ENCODE results near the gene DLG2.

DNA sequence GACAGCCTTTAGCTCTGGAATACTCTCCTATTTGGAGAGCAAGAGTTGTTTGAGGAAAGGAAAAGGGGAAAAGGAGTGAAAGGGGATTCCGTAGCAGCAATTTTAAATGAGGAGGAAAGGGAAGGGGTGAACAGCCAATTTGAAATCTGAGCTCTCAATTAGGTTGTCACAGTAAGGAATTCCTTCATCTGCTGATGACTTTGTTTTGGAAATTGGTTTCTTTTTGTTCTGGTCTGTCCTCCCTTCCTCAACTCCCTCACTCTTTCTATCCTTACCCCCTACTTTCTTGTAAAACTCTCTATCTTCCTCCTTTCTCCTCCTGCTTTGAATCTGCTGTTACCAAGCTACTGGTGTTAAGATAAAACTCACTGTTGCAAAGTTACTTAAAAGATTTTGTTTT, 1155.6 kb downstream of the DLG2 start:
- TF ChIP-seq, protein P1, sequence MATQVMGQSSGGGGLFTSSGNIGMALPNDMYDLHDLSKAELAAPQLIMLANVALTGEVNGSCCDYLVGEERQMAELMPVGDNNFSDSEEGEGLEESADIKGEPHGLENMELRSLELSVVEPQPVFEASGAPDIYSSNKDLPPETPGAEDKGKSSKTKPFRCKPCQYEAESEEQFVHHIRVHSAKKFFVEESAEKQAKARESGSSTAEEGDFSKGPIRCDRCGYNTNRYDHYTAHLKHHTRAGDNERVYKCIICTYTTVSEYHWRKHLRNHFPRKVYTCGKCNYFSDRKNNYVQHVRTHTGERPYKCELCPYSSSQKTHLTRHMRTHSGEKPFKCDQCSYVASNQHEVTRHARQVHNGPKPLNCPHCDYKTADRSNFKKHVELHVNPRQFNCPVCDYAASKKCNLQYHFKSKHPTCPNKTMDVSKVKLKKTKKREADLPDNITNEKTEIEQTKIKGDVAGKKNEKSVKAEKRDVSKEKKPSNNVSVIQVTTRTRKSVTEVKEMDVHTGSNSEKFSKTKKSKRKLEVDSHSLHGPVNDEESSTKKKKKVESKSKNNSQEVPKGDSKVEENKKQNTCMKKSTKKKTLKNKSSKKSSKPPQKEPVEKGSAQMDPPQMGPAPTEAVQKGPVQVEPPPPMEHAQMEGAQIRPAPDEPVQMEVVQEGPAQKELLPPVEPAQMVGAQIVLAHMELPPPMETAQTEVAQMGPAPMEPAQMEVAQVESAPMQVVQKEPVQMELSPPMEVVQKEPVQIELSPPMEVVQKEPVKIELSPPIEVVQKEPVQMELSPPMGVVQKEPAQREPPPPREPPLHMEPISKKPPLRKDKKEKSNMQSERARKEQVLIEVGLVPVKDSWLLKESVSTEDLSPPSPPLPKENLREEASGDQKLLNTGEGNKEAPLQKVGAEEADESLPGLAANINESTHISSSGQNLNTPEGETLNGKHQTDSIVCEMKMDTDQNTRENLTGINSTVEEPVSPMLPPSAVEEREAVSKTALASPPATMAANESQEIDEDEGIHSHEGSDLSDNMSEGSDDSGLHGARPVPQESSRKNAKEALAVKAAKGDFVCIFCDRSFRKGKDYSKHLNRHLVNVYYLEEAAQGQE (IDR thresholded peaks at IDR 0.05; ENCODE audit: insufficient replicate concordance, low read depth), result no peak
- no peak for TF ChIP-seq GABPA (IDR thresholded peaks at IDR 0.05; ENCODE audit: low read depth)
- TF ChIP-seq, protein P2, sequence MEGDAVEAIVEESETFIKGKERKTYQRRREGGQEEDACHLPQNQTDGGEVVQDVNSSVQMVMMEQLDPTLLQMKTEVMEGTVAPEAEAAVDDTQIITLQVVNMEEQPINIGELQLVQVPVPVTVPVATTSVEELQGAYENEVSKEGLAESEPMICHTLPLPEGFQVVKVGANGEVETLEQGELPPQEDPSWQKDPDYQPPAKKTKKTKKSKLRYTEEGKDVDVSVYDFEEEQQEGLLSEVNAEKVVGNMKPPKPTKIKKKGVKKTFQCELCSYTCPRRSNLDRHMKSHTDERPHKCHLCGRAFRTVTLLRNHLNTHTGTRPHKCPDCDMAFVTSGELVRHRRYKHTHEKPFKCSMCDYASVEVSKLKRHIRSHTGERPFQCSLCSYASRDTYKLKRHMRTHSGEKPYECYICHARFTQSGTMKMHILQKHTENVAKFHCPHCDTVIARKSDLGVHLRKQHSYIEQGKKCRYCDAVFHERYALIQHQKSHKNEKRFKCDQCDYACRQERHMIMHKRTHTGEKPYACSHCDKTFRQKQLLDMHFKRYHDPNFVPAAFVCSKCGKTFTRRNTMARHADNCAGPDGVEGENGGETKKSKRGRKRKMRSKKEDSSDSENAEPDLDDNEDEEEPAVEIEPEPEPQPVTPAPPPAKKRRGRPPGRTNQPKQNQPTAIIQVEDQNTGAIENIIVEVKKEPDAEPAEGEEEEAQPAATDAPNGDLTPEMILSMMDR (IDR thresholded peaks at IDR 0.05; ENCODE audit: insufficient read depth, low read length), result no peak
